Measurements from ENCODE around the gene DDB1.

DNA sequence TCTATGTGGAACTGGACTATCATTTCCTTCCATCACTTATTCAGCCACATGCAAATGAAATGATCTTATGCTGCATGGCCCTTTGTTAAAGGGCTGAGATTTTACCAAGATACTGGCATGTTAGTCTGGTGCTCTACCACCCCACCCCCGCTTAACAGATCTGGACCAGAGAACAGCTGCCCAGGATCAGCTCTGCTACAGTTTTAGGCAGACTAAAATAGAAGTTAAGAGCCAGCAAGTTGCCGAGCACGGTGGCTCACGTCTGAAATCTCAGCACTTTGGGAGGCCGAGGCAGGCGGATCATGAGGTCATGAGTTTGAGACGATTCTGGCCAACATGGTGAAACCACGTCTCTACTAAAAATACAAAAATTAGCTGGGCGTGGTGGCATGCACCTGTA is 4.6 kb downstream of the DDB1 start:
- TF ChIP-seq, protein P1, sequence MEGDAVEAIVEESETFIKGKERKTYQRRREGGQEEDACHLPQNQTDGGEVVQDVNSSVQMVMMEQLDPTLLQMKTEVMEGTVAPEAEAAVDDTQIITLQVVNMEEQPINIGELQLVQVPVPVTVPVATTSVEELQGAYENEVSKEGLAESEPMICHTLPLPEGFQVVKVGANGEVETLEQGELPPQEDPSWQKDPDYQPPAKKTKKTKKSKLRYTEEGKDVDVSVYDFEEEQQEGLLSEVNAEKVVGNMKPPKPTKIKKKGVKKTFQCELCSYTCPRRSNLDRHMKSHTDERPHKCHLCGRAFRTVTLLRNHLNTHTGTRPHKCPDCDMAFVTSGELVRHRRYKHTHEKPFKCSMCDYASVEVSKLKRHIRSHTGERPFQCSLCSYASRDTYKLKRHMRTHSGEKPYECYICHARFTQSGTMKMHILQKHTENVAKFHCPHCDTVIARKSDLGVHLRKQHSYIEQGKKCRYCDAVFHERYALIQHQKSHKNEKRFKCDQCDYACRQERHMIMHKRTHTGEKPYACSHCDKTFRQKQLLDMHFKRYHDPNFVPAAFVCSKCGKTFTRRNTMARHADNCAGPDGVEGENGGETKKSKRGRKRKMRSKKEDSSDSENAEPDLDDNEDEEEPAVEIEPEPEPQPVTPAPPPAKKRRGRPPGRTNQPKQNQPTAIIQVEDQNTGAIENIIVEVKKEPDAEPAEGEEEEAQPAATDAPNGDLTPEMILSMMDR (IDR thresholded peaks at IDR 0.05) = no peak
- no peak for TF ChIP-seq POLR2A (IDR thresholded peaks at IDR 0.05)
